CD14-positive monocyte (primary cell): ENCODE measurements around the gene ZBTB7C. TPM values are rescaled to one million over a fixed set of nuclear protein-coding genes. Genes with fewer than 3 reads are reported as not detected.

Source experiments
- DNase-seq, 3 donors: peaks; one replicate each; pipeline ENCODE4 v3.0.0-alpha.2; 2011 to 2022
- H2AFZ ChIP-seq: 2 replicates; pipeline ENCODE4 v1.6.0; 2012; ENCODE audit warnings: mild to moderate bottlenecking, low read depth, low read length, inconsistent platforms; ENCODE audit not compliant: insufficient read depth, poor library complexity, severe bottlenecking
- H3K27ac ChIP-seq, 2 donors: 1 replicate in 1 of 2; 2 replicates in 1 of 2; pipeline ENCODE4 v1.5.1; 2012 to 2013; ENCODE audit warnings: low read length in 2 of 2, control low read depth in 1 of 2, inconsistent platforms in 1 of 2, low read depth in 1 of 2, mild to moderate bottlenecking in 1 of 2
- H3K27me3 ChIP-seq, 2 donors: one replicate each; pipeline versions ENCODE4 v1.6.0 to v1.6.1; 2011 to 2013; ENCODE audit warnings: low read length in 2 of 2; ENCODE audit not compliant: control insufficient read depth in 2 of 2, insufficient read depth in 2 of 2
- H3K36me3 ChIP-seq, 2 donors: replicated peaks in 1 of 2; 1 replicate in 1 of 2; 2 replicates in 1 of 2; pipeline versions ENCODE4 v1.5.1 to v1.6.1; 2012 to 2013; ENCODE audit warnings: low read length in 2 of 2, control low read depth in 1 of 2, inconsistent platforms in 1 of 2, mild to moderate bottlenecking in 1 of 2; ENCODE audit not compliant: insufficient read depth in 2 of 2, control insufficient read depth in 1 of 2
- H3K4me1 ChIP-seq, 2 donors: 1 replicate in 1 of 2; 2 replicates in 1 of 2; pipeline versions ENCODE4 v1.5.1 to v1.6.1; 2012 to 2013; ENCODE audit warnings: low read length in 2 of 2, control low read depth in 1 of 2, inconsistent platforms in 1 of 2, mild to moderate bottlenecking in 1 of 2, moderate library complexity in 1 of 2; ENCODE audit not compliant: insufficient read depth in 2 of 2, control insufficient read depth in 1 of 2
- H3K4me2 ChIP-seq: replicated peaks from 2 replicates; pipeline ENCODE3; 2012; ENCODE audit warnings: low read length, moderate library complexity, mild to moderate bottlenecking; ENCODE audit not compliant: poor library complexity, severe bottlenecking; ENCODE audit errors: extremely low read depth
- H3K4me3 ChIP-seq, 3 experiments: fragments of 200-600 bp in 1 of 3; sonication (generic) in 1 of 3; replicated peaks in 1 of 3; 1 replicate in 2 of 3; 2 replicates in 1 of 3; pipeline ENCODE4 v1.5.1; 2011 to 2013; ENCODE audit warnings: low read length in 3 of 3, mild to moderate bottlenecking in 3 of 3, control low read depth in 2 of 3, low read depth in 2 of 3, inconsistent platforms in 1 of 3, moderate library complexity in 1 of 3
- H3K79me2 ChIP-seq: 2 replicates; pipeline ENCODE4 v1.6.0; 2012; ENCODE audit warnings: mild to moderate bottlenecking, control low read depth, inconsistent platforms, low read length, moderate library complexity; ENCODE audit not compliant: insufficient read depth
- H3K9ac ChIP-seq: 2 replicates; pipeline ENCODE4 v1.6.0; 2017; ENCODE audit warnings: low read length, mild to moderate bottlenecking; ENCODE audit not compliant: insufficient read depth, poor library complexity, severe bottlenecking
- H3K9me3 ChIP-seq, 2 donors: replicated peaks in 1 of 2; 1 replicate in 1 of 2; 2 replicates in 1 of 2; pipeline versions ENCODE4 v1.5.1 to v1.6.1; 2012 to 2013; ENCODE audit warnings: low read length in 2 of 2, control low read depth in 1 of 2; ENCODE audit not compliant: control insufficient read depth in 1 of 2, insufficient read depth in 1 of 2
- H4K20me1 ChIP-seq: 2 replicates; pipeline ENCODE4 v1.6.0; 2012; ENCODE audit warnings: mild to moderate bottlenecking, low read length, control low read depth, moderate library complexity; ENCODE audit not compliant: insufficient read depth
- H3K27ac Mint-ChIP-seq, 7 donors: one replicate each; pipeline ENCODE4 v1.8.0; 2020; ENCODE audit warnings: mild to moderate bottlenecking in 7 of 7, mixed read lengths in 7 of 7, moderate library complexity in 6 of 7, inconsistent platforms in 2 of 7
- H3K27me3 Mint-ChIP-seq, 3 donors: one replicate each; pipeline ENCODE4 v1.8.0; 2021 to 2022; ENCODE audit warnings: low read depth in 3 of 3, mild to moderate bottlenecking in 3 of 3, mixed read lengths in 3 of 3, moderate library complexity in 3 of 3, inconsistent platforms in 1 of 3
- H3K36me3 Mint-ChIP-seq, 2 donors: one replicate each; pipeline ENCODE4 v1.8.0; 2020; ENCODE audit warnings: mixed read lengths in 2 of 2, inconsistent platforms in 1 of 2, mild to moderate bottlenecking in 1 of 2
- H3K4me1 Mint-ChIP-seq: one replicate; pipeline ENCODE4 v1.8.0; 2020; ENCODE audit warnings: mild to moderate bottlenecking, mixed read lengths
- H3K4me3 Mint-ChIP-seq, 2 donors: one replicate each; pipeline ENCODE4 v1.8.0; 2020; ENCODE audit warnings: mild to moderate bottlenecking in 2 of 2, mixed read lengths in 2 of 2, moderate library complexity in 1 of 2
- H3K9me3 Mint-ChIP-seq, 7 donors: one replicate each; pipeline ENCODE4 v1.8.0; 2020 to 2022; ENCODE audit warnings: mixed read lengths in 7 of 7, mild to moderate bottlenecking in 6 of 7, moderate library complexity in 6 of 7, inconsistent platforms in 2 of 7
- CTCF ChIP-seq: fragments of 200-600 bp; IDR thresholded peaks from one replicate; pipeline ENCODE4 v1.8.0; 2022; ENCODE audit warnings: antibody characterized with exemption, mild to moderate bottlenecking
- WGBS: methylation state at CpG from one replicate; pipeline ENCODE4 v1.1.5; 2013; ENCODE audit warnings: missing lambda C conversion rate; ENCODE audit not compliant: insufficient coverage; 5-methylcytosine and 5-hydroxymethylcytosine counted together
- intact Hi-C, 2 donors: fragments of 100-400 bp; cut with micrococcal nuclease; formaldehyde crosslinking; loops; one replicate each; pipeline versions ENCODE4 v1.15.0 to v1.15.1; 2023
- polyA plus RNA-seq, 3 donors: library from polyadenylated mRNA; depleted of rRNA in 1 of 3; unstranded in 2 of 3; stranded (reverse) in 1 of 3; fragments of 300-500 nt in 2 of 3; fragments of >200 nt in 1 of 3; fragmentation: Illumina TruSeq in 2 of 3; gene quantifications; 1 replicate in 2 of 3; 2 replicates in 1 of 3; pipeline ENCODE4 v1.2.3, GENCODE V29; 2012 to 2021

Gene ZBTB7C
- polyA plus RNA-seq, 3 donors: 0.03 to 0.09 TPM; not detected in 1

GRCh38 chr18:48296581-48296980, 112.6 kb downstream of the ZBTB7C start:
- Histone ChIP-seq H2AFZ (no peak overlapping the region), H3K79me2 (no peaks in the 10 kb centered on the region), H3K27me3 (no peaks in the 10 kb centered on the region), H3K36me3 (no peaks in the 10 kb centered on the region), H3K4me1 (peaks cover 24 to 29% of the 10 kb centered on the region in 2 donors), H3K4me3 (no peak overlapping the region), H3K27ac (no peak overlapping the region), H4K20me1 (no peaks in the 10 kb centered on the region), H3K9ac (no peak overlapping the region), H3K4me2 (no peak overlapping the region), H3K9me3 (no peaks in the 10 kb centered on the region)
- peaks cover 33% of the 10 kb centered on the region for H3K4me1 Mint-ChIP-seq
- peak overlapping the region in 1 of 7 donors; percentile 8 for H3K27ac Mint-ChIP-seq
- 97% methylated on average over 8 of the region's 13 CpGs for WGBS
- no peak for DNase-seq
- no peak for TF ChIP-seq CTCF
- peaks cover 2 to 3% (median 2%) of the 10 kb centered on the region in 3 donors for H3K27me3 Mint-ChIP-seq
- intact Hi-C loops: no loop called here
- H3K36me3 Mint-ChIP-seq: no peaks in the 10 kb centered on the region
- no peak overlapping the region for H3K4me3 Mint-ChIP-seq
- peaks cover 0 to 3% (median 0%) of the 10 kb centered on the region in 7 donors for H3K9me3 Mint-ChIP-seq

- H3K36me3 ChIP-seq: no peaks in the 10 kb centered on the region
- Mint-ChIP-seq H3K4me3 (no peak overlapping the region), H3K27ac (peak overlapping the region in 1 of 7 donors; percentile 66), H3K36me3 (no peaks in the 10 kb centered on the region), H3K27me3 (peaks cover 2 to 3% (median 2%) of the 10 kb centered on the region in 3 donors), H3K4me1 (peaks cover 31% of the 10 kb centered on the region), H3K9me3 (peaks cover 0 to 3% (median 0%) of the 10 kb centered on the region in 7 donors)
- WGBS: 92% methylated on average over 6 of the region's 10 CpGs
- no peak overlapping the region for H3K4me3 ChIP-seq
- no peak overlapping the region for H3K4me2 ChIP-seq
- H4K20me1 ChIP-seq: no peaks in the 10 kb centered on the region
- no peaks in the 10 kb centered on the region for H3K79me2 ChIP-seq
- DNase-seq: no peak
- H3K27me3 ChIP-seq: no peaks in the 10 kb centered on the region
- no peak overlapping the region for H3K9ac ChIP-seq
- H3K27ac ChIP-seq: no peak overlapping the region
- intact Hi-C loops: no loop called here
- no peak for TF ChIP-seq CTCF
- H3K9me3 ChIP-seq: no peaks in the 10 kb centered on the region
- no peak overlapping the region for H2AFZ ChIP-seq
- H3K4me1 ChIP-seq: peaks cover 23 to 27% of the 10 kb centered on the region in 2 donors
These were observed 113.4 kb downstream of the ZBTB7C start for GRCh38 chr18:48295586-48296311.
